Astrocyte of the spinal cord (primary cell): ENCODE measurements around the gene GRID2.

Source experiments
- DNase-seq: peaks from one replicate; pipeline ENCODE4 v3.0.0; 2011; ENCODE audit warnings: low read depth, low spot score
- H3K4me3 ChIP-seq: 2 replicates; pipeline ENCODE4 v1.5.1; 2011; ENCODE audit warnings: low read depth, mild to moderate bottlenecking, low read length, moderate library complexity
- in situ Hi-C: cut with HindIII; loops from 2 replicates; pipeline ENCODE4 v1.10.0; 2017; ENCODE audit warnings: low sequenced_read_pairs
- TF ChIP-seq, protein P1 (sequence below): IDR thresholded peaks from 2 replicates; pipeline ENCODE4 v1.5.1; 2012; ENCODE audit warnings: low read depth, mild to moderate bottlenecking, low read length, inconsistent platforms

GRID2 gene

GRCh38 chr4:93568758-93569157 lies 1265.0 kb downstream of the GRID2 start:
- H3K4me3 ChIP-seq, result no peak overlapping the region
- TF ChIP-seq, protein P1, sequence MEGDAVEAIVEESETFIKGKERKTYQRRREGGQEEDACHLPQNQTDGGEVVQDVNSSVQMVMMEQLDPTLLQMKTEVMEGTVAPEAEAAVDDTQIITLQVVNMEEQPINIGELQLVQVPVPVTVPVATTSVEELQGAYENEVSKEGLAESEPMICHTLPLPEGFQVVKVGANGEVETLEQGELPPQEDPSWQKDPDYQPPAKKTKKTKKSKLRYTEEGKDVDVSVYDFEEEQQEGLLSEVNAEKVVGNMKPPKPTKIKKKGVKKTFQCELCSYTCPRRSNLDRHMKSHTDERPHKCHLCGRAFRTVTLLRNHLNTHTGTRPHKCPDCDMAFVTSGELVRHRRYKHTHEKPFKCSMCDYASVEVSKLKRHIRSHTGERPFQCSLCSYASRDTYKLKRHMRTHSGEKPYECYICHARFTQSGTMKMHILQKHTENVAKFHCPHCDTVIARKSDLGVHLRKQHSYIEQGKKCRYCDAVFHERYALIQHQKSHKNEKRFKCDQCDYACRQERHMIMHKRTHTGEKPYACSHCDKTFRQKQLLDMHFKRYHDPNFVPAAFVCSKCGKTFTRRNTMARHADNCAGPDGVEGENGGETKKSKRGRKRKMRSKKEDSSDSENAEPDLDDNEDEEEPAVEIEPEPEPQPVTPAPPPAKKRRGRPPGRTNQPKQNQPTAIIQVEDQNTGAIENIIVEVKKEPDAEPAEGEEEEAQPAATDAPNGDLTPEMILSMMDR, result no peak
- DNase-seq, result no peak
- in situ Hi-C loops, result no loop called here

DNA sequence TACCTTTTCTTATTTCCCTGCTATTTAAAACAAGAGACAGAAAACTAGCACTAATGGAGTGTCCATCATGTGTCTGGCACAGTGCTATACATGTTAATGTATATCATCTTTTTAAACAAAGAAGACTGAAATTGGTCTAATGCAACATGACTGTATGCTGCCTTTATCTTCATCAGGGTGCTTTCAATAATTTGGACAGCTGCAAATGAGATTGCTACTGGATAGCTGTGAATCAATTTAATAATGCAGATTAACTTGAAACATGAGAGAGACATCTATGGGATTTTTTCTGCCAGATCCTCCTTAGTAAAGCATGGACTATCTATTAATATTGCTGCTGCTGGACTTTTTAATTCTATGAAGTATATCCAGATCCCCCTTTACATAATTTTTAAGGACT lies 1269.5 kb downstream of the GRID2 start:
- H3K4me3 ChIP-seq, result no peak overlapping the region
- no peak for DNase-seq
- in situ Hi-C loops, result no loop called here
- TF ChIP-seq, protein P1, result no peak

DNA sequence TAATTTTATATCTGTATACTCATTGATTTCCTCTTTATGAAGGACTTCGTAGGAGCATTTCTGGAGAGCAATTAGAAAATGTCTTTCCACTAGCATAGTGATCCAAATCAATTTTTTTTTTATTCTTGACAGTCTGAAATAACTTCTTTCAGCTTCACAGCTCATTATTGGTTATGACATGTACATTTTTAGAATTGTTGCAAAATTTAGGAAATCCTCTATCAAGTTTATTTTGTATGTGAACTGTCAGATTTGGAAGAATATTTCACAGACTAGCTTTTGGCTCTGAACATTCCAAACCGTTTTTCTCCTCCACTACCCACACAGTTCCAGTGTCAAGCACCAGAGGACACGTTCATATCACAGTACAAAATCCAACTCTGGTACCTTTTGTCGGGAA lies 1275.2 kb downstream of the GRID2 start:
- in situ Hi-C loops, result no loop called here
- DNase-seq, result no peak
- no peak overlapping the region for H3K4me3 ChIP-seq
- TF ChIP-seq, protein P1, result no peak

DNA sequence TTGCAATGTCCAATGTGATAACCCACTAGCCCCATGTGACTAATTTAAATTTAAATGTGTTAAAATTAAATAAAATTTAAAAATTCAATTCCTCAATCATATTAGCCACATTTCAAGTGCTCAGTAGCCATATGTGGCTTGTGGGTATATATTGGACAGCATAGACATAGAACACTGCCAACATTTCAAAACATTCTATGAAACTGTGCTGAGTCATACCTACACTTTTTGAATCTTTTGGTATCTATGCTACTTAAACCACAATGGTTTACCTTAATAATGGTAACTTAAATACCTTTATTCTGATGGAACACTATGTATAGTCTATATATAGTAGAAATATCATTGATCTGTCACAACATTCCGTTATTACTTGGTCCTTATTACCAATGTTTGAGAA lies 1301.4 kb downstream of the GRID2 start:
- no peak for DNase-seq
- no peak overlapping the region for H3K4me3 ChIP-seq
- TF ChIP-seq, protein P1, result no peak
- in situ Hi-C loops, result no loop called here

- H3K4me3 ChIP-seq, result no peak overlapping the region
- in situ Hi-C loops, result no loop called here
- no peak for DNase-seq
- TF ChIP-seq, protein P1, result no peak
These were observed 1313.8 kb downstream of the GRID2 start for GRCh38 chr4:93617606-93618005.

DNA sequence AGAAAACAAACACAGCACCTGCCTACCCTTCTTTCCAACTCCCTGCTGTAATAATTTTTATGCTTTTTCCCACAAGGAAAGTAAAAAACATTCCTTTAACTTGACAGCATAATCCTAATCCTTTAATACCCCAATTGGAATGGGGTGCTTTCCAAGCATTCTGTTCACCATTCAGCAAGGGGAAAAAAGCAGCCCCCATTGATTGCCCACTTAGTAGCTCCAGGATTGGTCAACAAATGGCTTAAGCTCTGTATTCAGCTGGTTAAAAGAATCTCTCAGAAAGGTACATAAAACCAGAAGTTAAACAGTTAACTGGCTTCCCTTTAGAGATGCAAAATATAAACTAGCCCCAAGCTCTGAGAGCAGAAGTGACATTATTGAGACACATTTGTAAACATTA lies 1330.0 kb downstream of the GRID2 start:
- TF ChIP-seq, protein P1, result no peak

GRCh38 chr4:93635943-93636342 lies 1332.2 kb downstream of the GRID2 start:
- no peak for DNase-seq
- no peak overlapping the region for H3K4me3 ChIP-seq
- in situ Hi-C loops, result no loop called here
- TF ChIP-seq, protein P1, result no peak

More for the DNA sequence above, 1330.0 kb downstream of the GRID2 start:
- in situ Hi-C loops, result no loop called here
- H3K4me3 ChIP-seq, result no peak overlapping the region
- DNase-seq, result no peak
